CD4-positive, alpha-beta T cell treated with Interleukin-6 at 100 ng/mL for 8 hours (primary cell): ENCODE measurements around the gene BICC1.
"Not testable (repeated sequence)": the region's sequence is repeated elsewhere in the genome, so short reads cannot be mapped to it uniquely, and the experiment has no call there.

Experiments used
- DNase-seq: peaks from one replicate; pipeline ENCODE4 v3.0.0-alpha.2; 2020; ENCODE audit warnings: mixed read lengths, low spot score

BICC1 gene

DNA sequence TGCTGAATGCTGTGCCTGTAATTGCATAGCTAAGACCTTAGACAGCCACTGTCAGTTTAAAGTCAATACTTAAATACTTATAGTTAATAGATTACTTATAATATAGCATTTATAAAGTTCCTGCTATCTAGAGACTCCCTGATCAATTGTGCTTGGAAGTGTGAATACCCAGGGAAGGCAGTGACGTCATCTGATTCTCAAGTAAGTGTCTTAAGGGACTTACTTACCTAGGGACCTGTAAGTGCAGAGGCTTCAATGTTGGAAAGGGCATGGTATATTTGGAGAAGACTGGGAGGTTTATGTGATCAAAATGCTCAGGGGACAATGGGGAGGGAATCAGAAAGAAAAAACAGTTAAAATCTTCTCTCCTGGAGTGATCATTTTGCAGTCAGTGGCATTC is 55.0 kb downstream of the BICC1 start:
- no peak for DNase-seq

GRCh38 chr10:58568428-58568935 is 55.8 kb downstream of the BICC1 start:
- no peak for DNase-seq

GRCh38 chr10:58570307-58570723 is 57.6 kb downstream of the BICC1 start:
- no peak for DNase-seq

DNA sequence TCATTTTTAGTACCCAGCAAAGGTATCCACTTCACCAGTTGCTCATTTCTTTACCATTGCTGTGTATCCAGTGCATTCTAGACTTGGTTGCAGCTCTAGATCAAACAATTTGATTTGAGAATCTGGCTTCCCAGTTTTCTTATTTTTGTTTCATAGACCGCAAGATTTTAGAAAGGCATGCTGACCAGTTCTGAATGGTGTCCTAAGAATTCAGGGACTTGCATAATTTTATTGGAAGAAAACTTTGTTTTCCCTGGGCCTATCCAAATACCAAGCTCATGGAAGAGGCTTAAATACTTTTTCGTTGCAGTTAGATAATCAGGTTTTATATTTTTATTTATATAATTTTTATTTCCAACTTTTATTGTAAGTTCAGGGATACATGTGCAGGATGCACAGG is 58.3 kb downstream of the BICC1 start:
- DNase-seq = no peak

DNA sequence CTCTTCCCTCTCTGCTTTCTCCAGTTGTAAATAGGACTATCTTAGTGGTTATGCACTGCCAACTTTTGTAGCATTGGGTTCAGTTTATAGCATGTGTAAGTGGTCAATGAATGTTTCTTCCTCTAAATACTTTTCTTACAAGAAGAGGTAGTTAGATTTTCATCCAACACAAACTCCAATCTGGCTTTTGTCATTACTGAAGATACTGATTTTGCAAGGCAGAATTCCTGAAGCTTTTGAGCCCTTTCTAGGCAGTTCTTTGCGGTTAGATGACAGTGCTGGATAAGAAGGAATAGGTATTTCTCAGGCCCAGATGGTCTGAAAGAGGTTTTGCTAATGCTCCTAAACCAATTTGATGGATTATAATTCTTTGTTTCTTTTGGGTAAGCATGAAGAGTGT is 60.5 kb downstream of the BICC1 start:
- no peak for DNase-seq

GRCh38 chr10:58574058-58574457 is 61.4 kb downstream of the BICC1 start:
- no peak for DNase-seq

DNA sequence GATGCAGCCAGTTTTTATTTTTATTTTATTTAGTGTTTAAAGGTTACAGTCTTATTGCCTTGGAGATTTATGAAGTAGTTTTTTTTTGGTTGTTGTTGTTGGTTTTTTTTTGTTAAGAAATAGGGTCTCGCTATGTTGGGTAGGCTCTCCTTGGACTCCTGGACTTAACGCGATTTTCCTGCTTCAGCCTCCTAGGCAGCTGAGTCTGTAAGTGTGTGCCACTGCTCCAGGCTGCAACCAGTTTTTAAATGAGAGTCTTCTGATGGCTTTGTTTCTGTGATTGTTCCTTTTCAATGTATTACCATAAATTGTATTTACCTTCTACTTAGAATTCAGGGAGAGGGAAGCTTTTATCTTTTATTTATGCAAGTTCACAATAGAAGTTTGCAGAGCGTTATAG is 62.8 kb downstream of the BICC1 start:
- DNase-seq = no peak

GRCh38 chr10:58576751-58577436 is 64.2 kb downstream of the BICC1 start:
- DNase-seq = no peak

DNA sequence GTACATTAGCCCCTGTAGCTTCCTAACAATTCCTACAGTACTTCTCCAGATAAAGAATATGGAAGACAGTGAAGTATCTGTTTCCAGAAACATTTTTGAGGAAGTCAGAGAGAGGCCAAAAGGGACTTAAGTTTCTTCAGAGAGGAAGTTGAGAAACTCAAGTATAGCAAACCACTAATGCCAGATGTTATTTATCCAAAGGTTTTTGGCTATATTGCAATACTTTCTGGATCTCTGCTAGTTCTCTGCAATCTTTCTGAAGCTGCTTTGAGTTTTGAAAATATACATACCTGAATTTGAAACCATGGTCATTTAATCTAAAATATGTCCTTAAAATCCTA is 64.7 kb downstream of the BICC1 start:
- DNase-seq = no peak

DNA sequence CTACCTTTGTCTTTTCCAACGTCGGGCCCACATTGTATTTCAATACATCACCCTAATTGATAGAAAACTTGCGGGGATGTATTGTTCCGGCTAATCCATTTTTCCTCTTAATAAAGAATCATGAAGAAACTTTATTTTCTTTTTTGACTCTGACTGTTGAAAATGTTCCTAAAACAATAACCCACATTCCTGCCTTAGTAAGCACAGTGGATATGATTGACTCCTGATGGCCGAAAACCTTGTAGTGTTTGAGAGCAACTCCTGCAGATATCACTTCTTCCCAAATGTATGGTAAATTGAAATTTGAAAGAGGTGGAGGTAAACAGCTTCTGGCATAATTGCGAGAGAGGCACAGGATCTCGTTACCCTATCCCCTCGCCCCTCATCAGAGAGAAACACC is 65.7 kb downstream of the BICC1 start:
- DNase-seq = no peak

- no peak for DNase-seq
Measured at GRCh38 chr10:58579011-58579655, 66.5 kb downstream of the BICC1 start.

DNA sequence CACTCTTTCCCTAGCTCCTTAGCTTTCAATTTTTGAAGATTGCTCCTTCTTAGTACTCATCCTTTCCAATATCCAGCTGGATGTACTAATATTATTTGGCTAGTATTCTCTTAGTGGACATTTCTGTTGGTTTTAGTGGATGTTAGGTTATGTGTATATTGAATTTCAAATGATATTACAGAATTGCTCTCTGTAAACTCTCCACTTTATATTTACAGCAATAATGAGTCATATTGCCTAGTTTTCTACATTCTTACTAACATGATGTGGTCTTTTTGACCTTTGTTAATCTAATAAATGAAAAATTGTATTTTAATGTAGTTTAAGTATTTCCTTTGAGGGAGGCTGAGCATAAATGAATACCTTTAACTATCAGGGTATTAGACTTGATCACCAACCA is 69.4 kb downstream of the BICC1 start:
- no peak for DNase-seq

GRCh38 chr10:58585435-58585834 is 72.8 kb downstream of the BICC1 start:
- no peak for DNase-seq

DNA sequence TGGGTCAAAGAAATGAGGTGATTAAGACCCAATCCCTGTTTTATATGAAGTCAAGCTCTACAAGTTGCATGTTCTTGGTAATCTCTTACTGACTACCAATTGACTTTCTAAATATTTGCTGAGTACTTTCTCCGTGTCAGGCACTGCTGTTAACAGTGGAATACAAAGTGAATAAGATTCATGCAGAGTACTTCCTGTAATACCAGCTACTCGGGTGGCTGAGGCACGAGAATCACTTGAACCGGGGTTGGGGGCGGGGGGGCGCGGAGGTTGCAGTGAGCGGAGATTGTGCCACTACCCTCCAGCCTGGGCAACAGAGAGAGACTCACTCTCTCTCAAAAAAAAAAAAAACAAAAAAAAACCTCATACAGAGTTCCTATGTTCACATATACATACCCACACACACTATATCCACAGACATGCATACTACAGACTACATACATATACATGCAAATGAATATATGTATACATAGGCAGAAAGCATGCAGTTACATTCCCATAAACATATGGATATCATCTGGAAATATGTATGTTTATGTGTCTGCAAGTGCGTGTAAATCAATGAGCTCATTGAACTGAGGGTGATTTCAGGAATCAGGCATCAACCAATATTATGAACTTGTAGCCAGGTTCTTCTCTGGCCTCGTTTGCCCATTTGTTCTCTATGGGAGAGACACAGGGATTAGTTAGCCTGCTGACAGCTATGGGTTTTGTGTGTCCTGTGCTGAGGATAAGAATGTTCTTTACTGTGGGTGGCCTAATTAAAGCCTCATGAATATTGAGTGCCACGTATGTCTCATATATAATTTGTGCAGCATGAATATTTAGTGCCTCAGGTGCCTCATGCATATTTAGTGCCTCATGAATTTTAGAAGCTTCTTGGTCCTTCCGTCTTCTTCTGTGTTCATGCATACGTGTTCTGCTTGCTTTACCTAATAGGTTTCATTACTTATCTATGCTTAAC is 73.9 kb downstream of the BICC1 start:
- DNase-seq = no peak

- no peak for DNase-seq
Measured at GRCh38 chr10:58587676-58588075, 75.0 kb downstream of the BICC1 start.

GRCh38 chr10:58588673-58589265 is 76.1 kb downstream of the BICC1 start:
- DNase-seq = no peak

DNA sequence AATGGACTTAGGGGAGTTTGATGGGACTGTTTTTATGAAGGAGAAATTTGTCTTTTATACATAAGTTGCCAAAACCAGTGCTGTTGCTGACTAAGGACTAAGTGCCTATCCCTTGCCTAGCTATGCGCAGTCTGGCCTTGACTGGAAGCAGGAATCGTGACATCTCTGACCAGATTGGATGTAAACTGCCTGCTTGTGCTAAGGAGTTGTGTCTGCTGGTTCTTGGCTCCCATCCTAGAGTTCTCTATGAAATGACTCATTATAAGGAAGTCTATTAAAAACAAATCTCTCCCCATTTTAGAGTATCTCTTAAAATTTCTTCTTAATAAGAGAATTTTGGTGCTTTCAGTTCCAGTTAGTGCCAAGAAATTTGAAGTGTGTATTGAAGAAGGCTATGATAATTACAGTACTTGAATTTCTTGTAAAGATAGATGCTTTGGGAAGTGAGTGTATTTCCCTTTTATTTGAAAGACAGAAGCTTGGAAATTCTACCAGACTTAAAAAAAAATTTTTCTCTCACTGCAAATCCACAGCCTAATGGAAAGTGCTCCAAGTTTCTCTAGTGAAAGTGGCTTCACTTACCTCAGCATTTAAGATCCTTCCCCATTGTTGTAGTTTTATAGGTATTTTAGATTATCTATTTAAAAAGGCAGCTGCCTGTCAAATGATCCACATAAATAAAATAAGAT is 77.6 kb downstream of the BICC1 start:
- no peak for DNase-seq

- no peak for DNase-seq
Measured at GRCh38 chr10:58590924-58591323, 78.3 kb downstream of the BICC1 start.

DNA sequence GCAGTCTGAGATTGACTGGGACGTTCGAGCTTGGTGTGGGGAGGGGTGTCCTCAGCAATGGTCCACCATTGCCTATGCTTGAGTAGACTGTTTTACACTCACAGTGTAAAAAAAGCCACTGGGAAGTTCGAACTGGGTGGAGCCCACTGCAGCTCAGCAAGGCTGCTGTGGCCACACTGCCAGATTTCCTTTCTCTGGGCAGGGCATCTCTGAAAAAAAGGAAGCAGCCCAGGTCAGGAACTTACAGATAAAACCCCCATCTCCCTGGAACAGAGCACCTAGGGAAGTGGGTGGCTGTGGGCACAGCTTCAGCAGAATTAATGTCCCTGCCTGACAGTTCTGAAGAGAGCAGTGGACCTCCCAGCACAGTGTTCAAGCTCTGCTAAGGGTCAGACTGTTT is 80.3 kb downstream of the BICC1 start:
- DNase-seq = no peak

- not testable (repeated sequence) for DNase-seq
Measured at GRCh38 chr10:58597211-58597610, 84.5 kb downstream of the BICC1 start.

DNA sequence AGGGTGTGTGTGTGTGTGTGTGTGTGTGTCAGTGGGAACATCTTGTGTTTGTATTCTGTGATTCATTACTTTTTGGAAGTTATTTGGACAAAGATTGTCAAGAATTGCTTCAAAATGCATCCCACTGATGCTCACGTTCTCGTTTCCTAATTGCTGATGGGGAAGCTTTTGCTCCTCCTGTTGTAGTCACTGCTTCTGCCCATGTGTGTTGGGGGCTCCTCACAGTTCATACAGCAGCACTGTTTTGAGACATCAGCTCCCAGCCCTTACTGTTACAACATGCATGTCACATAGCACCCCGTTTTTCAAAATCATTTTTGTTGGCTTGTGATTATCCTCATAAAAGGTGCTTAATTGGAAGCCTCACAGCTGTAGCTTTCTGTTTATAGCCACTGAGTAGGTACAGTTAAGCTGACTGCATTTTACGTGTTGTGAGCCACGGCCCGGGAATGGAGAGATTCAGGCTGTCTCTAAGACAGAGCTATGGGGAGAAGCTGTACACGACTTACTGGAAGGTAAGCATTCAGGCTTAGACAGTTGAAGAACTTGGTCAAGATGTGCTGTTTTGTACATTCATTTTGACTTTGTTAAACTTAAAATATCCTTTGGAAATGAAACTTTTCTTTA is 87.4 kb downstream of the BICC1 start:
- no peak for DNase-seq
